Lung (tissue), 12 donors: ENCODE data around the gene CASR. TPM values are rescaled to one million over a fixed set of nuclear protein-coding genes. Genes with fewer than 3 reads are reported as not detected.
"Not testable (repeated sequence)": the region's sequence is repeated elsewhere in the genome, so short reads cannot be mapped to it uniquely, and the experiment has no call there.

Experiments used
- ATAC-seq: fragments of 200-7000 bp; cut with Tn5 transposase; one replicate; pipeline ENCODE4 v1.9.1; 2020; ENCODE audit warnings: moderate number of reproducible peaks; ENCODE audit not compliant: insufficient read depth, low FRiP score
- DNase-seq, 3 donors: peaks; one replicate each; pipeline ENCODE4 v3.0.0-alpha.2; 2013 to 2017
- H3K27ac ChIP-seq, 2 donors: one replicate each; pipeline ENCODE4 v1.5.1; 2013; ENCODE audit warnings: mild to moderate bottlenecking in 2 of 2, moderate library complexity in 2 of 2, control low read depth in 1 of 2, inconsistent platforms in 1 of 2, low read depth in 1 of 2, low read length in 1 of 2
- H3K27me3 ChIP-seq, 3 donors: one replicate each; pipeline ENCODE4 v1.5.1; 2013; ENCODE audit warnings: low read length in 2 of 3; ENCODE audit not compliant: control insufficient read depth in 3 of 3, insufficient read depth in 3 of 3
- H3K36me3 ChIP-seq, 4 donors: one replicate each; pipeline ENCODE4 v1.5.1; 2013; ENCODE audit warnings: low read length in 4 of 4, mild to moderate bottlenecking in 1 of 4, moderate library complexity in 1 of 4; ENCODE audit not compliant: control insufficient read depth in 4 of 4, insufficient read depth in 4 of 4
- H3K4me1 ChIP-seq, 5 donors: one replicate each; pipeline ENCODE4 v1.5.1; 2013; ENCODE audit warnings: low read length in 5 of 5, mild to moderate bottlenecking in 2 of 5, moderate library complexity in 1 of 5; ENCODE audit not compliant: control insufficient read depth in 5 of 5, insufficient read depth in 5 of 5
- H3K4me3 ChIP-seq: one replicate; pipeline ENCODE4 v1.5.1; 2013; ENCODE audit warnings: mild to moderate bottlenecking, control low read depth, moderate library complexity
- H3K9ac ChIP-seq, 2 donors: one replicate each; pipeline ENCODE4 v1.5.1; 2013; ENCODE audit warnings: low read length in 2 of 2, control low read depth in 1 of 2; ENCODE audit not compliant: insufficient read depth in 1 of 2
- H3K9me3 ChIP-seq, 4 donors: one replicate each; pipeline ENCODE4 v1.5.1; 2013; ENCODE audit warnings: low read length in 3 of 4, mild to moderate bottlenecking in 1 of 4, moderate library complexity in 1 of 4; ENCODE audit not compliant: control insufficient read depth in 4 of 4, insufficient read depth in 3 of 4
- WGBS, 2 donors: extraction: QIAGEN DNeasy Blood & Tissue Kit; methylation state at CpG; one replicate each; pipeline ENCODE4 v1.1.7; 2013; 5-methylcytosine and 5-hydroxymethylcytosine counted together
- polyA plus RNA-seq, 2 donors: library from polyadenylated mRNA; stranded (reverse); fragments of 200-250 nt; gene quantifications; one replicate each; pipeline ENCODE4 v1.2.1, GENCODE V29; 2013
- total RNA-seq, 2 donors: library from RNA; depleted of rRNA in 1 of 2; stranded (reverse); fragments of >200 nt in 1 of 2; gene quantifications; one replicate each; pipeline ENCODE4 v1.2.1, GENCODE V29; 2014 to 2021
- TF ChIP-seq, protein P1 (sequence below): IDR thresholded peaks from 2 replicates; pipeline ENCODE4 v1.5.1; 2012; ENCODE audit warnings: mild to moderate bottlenecking; ENCODE audit errors: control extremely low read depth, extremely low read depth
- donor health status: control.
- donor health status: control.
- donor health status: Bipolar disorder and iron deficiency.
- donor health status: healthy.
- donor health status: DM: yes; HTN: yes; CAD: no.

Gene CASR
- total and polyA plus RNA-seq, 4 donors, result 0.02 to 0.40 (median 0.02) TPM; not detected in 1

GRCh38 chr3:122151480-122151879, 32.0 kb upstream of the CASR start:
- H3K36me3 ChIP-seq, result no peaks in the 10 kb centered on the region
- H3K9me3 ChIP-seq, result peaks cover 0 to 12% (median 10%) of the 10 kb centered on the region in 4 donors
- no peak overlapping the region for H3K9ac ChIP-seq
- DNase-seq (no peak), ATAC-seq (no peak)
- no peaks in the 10 kb centered on the region for H3K4me1 ChIP-seq
- H3K27me3 ChIP-seq, result no peaks in the 10 kb centered on the region
- TF ChIP-seq, protein P1, sequence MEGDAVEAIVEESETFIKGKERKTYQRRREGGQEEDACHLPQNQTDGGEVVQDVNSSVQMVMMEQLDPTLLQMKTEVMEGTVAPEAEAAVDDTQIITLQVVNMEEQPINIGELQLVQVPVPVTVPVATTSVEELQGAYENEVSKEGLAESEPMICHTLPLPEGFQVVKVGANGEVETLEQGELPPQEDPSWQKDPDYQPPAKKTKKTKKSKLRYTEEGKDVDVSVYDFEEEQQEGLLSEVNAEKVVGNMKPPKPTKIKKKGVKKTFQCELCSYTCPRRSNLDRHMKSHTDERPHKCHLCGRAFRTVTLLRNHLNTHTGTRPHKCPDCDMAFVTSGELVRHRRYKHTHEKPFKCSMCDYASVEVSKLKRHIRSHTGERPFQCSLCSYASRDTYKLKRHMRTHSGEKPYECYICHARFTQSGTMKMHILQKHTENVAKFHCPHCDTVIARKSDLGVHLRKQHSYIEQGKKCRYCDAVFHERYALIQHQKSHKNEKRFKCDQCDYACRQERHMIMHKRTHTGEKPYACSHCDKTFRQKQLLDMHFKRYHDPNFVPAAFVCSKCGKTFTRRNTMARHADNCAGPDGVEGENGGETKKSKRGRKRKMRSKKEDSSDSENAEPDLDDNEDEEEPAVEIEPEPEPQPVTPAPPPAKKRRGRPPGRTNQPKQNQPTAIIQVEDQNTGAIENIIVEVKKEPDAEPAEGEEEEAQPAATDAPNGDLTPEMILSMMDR, result no peak
- H3K4me3 ChIP-seq, result no peak overlapping the region
- 77 to 89% methylated on average over 2 of the region's 2 CpGs for WGBS, 2 donors
- no peak overlapping the region for H3K27ac ChIP-seq

- H3K4me3 ChIP-seq, H3K4me1 ChIP-seq, H3K27ac ChIP-seq, H3K36me3 ChIP-seq, H3K27me3 ChIP-seq, H3K9ac ChIP-seq, DNase-seq, ATAC-seq: not testable (repeated sequence)
- WGBS, 2 donors, result 96% methylated on average over 23 of the region's 31 CpGs; no CpG with 5 or more reads in 1 of the 2 donors
- peaks cover 0 to 13% (median 2%) of the 10 kb centered on the region in 4 donors for H3K9me3 ChIP-seq
Observed at GRCh38 chr3:122164983-122165382, 18.5 kb upstream of the CASR start.

DNA sequence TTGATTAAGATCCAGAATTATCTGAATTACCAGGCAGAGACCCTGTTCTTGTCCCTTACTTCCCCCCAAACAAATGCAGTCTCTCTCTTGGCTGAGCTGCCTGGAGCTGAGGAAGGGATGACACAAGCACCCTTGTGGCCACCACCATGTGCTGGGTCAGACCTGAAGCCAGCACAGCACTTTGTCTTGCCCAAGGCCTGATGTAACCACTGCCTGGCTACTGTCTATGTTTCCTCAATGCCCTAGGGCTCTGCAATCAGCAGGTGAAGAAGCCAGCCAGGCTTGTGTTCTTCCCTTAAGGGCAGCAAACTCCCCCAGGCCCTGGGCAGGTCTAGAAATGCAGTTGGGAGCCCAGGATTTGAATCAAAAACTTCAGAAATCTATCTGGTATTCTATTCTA, 15.8 kb upstream of the CASR start:
- DNase-seq, result no peak
- no peak for ATAC-seq
- H3K27me3 ChIP-seq, result no peaks in the 10 kb centered on the region
- H3K4me1 ChIP-seq, result no peaks in the 10 kb centered on the region
- no peak overlapping the region for H3K27ac ChIP-seq
- TF ChIP-seq, protein P1, result no peak
- peaks cover 0 to 13% (median 2%) of the 10 kb centered on the region in 4 donors for H3K9me3 ChIP-seq
- H3K9ac ChIP-seq, result no peak overlapping the region
- no peaks in the 10 kb centered on the region for H3K36me3 ChIP-seq
- no peak overlapping the region for H3K4me3 ChIP-seq

DNA sequence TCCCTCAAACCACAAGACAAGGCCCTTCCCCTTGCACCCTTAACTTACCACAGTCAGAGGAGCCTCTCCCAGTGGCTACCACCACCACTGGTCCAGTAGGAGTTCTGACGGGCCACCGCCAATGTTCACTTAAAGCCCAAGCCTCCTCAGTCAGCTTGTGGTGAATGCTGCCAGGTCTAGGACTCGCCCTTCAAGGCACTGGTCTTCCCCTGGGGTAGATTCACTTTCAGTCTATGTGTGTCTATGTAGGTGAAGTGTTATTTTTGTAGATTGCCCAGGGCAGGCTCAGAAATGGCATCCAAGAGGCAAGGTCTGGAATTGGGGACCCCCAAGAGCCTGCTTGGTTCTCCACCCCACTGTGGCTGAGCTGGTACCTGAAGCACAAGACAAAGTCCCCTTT, 15.4 kb upstream of the CASR start:
- whole genome bisulfite sequencing, 2 donors, result 87 to 91% methylated on average over 3 of the region's 3 CpGs
- TF ChIP-seq, protein P1, result no peak
- ATAC-seq, result no peak

More for the DNA sequence above, 15.4 kb upstream of the CASR start:
- Histone ChIP-seq H3K27ac (no peak overlapping the region), H3K9me3 (peaks cover 0 to 13% (median 2%) of the 10 kb centered on the region in 4 donors), H3K36me3 (no peaks in the 10 kb centered on the region), H3K27me3 (no peaks in the 10 kb centered on the region), H3K4me1 (no peaks in the 10 kb centered on the region), H3K9ac (no peak overlapping the region), H3K4me3 (no peak overlapping the region)
- DNase-seq, result no peak
